Cardiac septum (tissue), 1 donor: ENCODE results near the gene NFASC. TPM values are rescaled to one million over a fixed set of nuclear protein-coding genes. Genes with fewer than 3 reads are reported as not detected.

Experiments used
- DNase-seq: peaks from one replicate; pipeline ENCODE4 v3.0.0-alpha.2; 2020; ENCODE audit warnings: low spot score
- intact Hi-C: fragments of 100-400 bp; cut with DNase I; formaldehyde crosslinking; loops from one replicate; pipeline ENCODE4 v1.14.0; 2022
- total RNA-seq: library from RNA; stranded (reverse); fragmentation: NEBNext Ultra II Directional; extraction: Animal tissue kit (Norgen Biotek cat#: 25700); gene quantifications from one replicate; pipeline ENCODE4 v1.2.1, GENCODE V29; 2021
- donor health status: DM: no; HTN: no; CAD: no.

The NFASC gene
- total RNA-seq, 1 donor from 2014 or later: 16.0 TPM

DNA sequence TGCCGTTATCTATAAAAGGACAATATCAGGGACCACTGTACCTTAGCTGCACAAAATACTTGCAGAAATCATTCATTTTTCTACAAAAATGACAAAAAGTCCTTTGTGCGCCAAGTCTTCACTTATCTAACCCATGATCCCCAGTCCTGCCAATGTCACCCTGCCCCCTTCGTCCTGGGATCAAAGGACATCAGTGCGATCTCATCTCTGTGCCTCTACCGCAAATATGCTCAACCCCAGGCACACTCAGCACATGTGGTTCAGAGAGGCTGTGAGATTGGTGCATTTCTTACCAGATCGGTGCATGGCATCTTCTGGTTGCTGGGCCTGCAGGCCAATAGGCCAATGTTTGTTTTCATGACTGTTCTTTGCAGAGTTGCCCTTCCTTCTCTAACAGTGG lies 72.8 kb downstream of the NFASC start:
- intact Hi-C loops: loop anchor here (5.0 kb wide), 2 partner anchors 51 to 376 kb away; no protein-coding TSS in a partner anchor

DNA sequence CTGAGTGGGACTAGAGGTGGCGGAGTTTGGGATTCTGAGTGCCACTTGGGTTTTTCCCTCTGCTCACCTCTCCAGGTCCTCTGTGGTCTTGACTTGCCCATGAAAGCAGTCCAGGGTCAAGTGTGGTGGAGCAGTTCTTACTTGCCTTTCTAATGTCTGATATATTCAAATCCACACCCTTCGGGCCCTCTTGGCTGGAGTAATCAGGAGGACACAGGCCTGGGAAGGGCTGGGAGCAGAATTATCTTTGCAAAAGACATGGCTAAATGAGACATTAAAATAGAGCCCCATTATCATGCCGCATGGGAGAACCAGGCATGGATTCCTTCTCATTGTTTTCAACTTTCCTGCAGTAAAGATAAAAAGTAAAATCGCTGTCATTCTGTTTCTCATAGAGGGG lies 74.0 kb downstream of the NFASC start:
- no peak for DNase-seq
- intact Hi-C loops: loop anchor here (5.0 kb wide), 2 partner anchors 52 to 377 kb away; no protein-coding TSS in a partner anchor

More for the DNA sequence above, 72.8 kb downstream of the NFASC start:
- DNase-seq: no peak

DNA sequence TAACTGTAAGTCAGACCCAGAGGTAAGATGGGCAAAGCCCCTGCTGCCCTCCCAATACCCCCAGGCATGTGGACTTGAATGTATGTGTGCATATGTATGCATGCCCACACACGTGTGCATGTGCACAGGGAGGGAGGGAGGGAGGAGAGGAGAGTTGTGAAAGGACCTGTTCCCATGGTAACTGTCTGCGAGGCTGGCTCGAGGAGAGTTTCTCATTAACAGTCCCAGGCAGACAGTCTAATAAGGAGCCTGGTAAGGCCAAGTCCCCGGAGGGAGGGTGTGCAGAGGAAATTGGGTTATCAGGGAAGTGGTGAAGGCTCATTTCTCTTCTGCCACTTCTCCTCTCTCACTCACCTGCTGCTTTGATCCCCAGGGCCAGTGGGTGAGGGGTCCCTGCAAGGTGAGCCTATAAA lies 74.9 kb downstream of the NFASC start:
- DNase-seq: no peak
- intact Hi-C loops: no loop called here

DNA sequence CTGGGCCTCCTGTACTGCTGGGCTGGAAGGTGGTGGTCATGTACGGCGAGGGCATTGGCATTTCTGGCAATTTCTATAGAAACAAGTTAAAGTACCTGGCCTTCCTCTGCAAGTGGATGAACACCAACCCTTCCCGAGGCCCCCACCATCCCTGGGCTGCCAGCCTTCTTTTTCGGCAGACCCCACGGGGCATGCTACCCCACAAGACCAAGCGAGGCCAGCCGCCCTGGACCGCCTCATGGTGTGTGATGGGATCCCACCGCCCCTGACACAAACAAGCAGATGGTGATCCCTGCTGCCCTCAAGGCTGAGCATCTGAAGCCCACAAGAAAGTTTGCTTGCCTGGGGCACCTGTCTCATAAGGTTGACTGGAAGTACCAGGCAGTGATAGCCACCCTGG lies 76.0 kb downstream of the NFASC start:
- intact Hi-C loops: no loop called here
- no peak for DNase-seq

DNA sequence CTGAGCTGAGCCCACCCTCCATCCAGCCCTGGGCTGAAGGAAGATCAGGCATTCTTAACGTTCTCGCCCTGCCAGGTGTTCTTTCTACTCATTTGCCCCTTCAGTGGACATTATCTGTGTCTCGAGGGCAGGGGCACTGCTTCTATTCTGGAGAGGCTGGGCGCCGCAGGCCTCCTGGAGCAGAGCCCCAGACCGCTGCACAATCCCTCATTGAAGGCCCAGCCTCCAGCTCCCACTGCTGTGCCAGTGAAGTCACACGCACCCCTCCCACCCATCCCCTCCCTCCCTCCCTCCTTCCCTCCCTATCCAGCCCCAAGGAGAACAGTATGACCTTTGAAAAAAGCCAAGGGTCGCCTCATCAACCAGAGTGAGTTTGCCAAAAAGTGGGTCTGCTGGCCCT lies 76.7 kb downstream of the NFASC start:
- intact Hi-C loops: no loop called here

DNA sequence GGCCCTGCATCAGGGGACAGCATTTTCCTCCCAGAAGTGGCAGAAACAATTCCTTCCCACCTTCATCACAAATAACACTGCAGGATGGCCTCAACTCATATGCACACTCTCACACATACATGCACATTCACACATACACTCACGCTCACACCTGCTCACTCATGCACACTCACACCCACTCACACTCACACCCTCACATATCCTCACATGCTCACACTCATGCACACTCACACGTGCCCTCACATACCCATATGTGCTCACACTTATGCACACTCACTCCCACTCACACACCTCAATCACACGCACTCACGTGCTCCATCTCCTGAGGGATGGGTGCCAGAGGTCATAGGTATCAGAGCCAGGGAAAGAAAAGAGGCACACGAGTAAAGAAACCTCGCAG lies 77.1 kb downstream of the NFASC start:
- DNase-seq: no peak
- intact Hi-C loops: no loop called here

More for the DNA sequence above, 76.7 kb downstream of the NFASC start:
- DNase-seq: no peak

DNA sequence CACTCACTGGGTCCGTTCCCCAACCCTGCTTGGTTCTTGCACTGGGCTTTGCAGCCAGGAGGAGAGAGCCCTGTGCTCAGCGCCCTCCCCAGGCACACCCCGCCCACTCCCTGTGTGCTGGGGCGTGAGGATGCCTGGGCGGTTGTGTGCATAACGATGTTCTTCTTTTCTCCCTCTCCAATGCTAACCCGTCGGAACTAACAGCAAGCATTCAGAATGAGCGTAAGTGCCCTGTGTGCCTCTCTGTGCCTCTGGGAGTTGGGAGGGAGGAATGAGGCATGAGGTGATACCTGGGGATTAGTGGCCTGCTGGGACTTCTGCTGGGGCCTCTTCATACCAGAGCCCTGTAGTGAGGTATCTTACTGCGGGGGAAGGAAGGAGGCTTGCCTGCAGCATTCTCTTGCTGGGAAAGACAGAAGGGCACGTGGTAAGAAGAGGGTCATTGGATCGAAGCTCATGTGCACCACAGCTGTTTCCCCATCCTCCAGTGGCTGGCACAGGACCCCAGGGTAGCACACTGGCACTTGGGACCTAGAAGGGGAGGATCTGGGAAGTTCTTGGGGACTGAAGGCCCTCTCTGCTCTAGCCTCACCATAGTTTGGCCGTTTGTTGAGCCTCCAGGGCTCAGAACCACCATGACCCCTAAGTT lies 79.8 kb downstream of the NFASC start:
- intact Hi-C loops: no loop called here
- no peak for DNase-seq

DNA sequence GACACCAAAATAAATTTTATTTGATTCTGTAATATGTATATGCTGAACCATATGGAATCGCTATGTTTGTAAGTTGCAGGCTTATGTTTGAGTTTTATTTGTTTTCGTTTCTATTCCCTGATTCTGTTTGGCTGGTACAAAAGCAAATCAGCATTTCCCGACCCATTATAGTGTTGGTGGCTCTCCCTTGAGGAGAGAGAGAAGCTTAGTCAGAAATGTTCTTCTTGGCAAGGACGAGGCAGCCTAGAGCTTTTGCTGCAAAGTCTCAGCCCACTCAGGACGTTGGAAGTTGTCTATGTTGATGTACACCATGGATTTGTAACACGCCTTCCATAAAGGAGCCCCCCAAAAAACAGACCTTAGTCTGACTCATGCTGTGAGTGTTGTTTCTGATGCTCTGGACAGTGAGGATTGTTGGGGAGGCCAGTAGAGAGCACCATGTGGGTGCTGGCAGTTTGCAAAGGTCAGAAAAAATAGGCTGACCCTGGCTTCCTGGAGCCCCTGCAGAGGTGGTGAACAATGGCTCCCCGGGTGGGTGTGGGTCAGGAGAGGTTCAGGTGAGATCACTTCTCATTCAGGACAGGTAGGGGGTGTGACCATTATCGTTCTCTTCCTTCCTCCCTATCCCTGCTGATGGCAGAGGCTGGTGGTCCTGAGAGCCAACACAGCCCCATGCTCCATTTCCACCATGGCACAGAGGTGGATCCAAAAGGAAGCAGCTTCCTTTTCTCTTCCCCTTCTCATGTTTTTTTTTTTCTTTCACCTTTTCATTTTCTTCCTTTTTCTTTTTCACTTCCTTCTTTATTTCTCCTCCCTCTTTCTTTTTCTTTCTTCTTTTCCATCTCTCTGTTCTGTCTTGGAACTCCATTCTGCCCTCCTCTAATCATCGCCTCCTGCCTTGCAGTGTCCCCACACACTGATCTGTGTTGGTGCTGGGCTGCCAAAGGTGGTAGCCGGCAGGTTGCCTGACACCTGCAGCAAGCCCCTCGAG lies 88.0 kb downstream of the NFASC start:
- intact Hi-C loops: no loop called here
- DNase-seq: no peak

DNA sequence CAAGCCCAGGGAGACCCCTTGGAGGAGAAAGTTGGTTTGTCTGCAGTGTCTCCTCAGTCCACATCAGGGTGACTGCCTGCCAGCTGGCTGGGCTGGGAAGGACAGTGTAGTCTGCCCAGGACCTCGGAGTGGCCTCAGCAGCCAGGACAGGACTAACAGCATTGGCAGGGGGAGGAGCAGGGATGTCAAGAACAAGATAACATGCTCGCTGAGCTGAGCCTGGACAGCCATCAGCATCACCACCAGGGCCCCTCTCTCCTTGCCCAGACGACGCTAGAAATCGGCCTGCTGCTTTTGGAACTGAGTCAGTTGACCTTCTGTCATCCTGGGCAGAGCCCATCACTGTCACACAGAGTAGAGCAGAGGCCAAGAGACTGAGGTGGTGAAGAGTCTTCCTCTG lies 88.7 kb downstream of the NFASC start:
- DNase-seq: peak; percentile 86
- intact Hi-C loops: no loop called here

DNA sequence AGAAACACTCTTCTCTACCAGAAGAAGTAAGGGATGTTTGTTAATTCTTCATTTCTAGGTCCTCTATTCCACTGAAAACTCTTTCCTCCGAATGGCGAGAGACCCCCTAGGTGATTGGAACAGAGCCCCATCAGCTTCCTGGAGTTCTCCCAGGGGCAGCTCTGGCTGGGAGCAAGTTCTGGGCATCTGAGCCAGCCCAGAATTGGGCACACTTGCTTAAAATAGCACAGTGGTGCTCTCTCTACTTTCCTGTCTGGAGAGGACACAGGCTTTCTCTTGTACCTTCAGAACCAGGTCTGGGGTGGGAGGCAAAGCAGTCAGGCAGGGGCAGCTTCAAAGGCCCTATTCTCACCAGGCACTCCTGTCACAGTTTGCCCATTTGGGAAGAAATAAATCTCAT lies 89.2 kb downstream of the NFASC start:
- intact Hi-C loops: no loop called here
- DNase-seq: no peak

DNA sequence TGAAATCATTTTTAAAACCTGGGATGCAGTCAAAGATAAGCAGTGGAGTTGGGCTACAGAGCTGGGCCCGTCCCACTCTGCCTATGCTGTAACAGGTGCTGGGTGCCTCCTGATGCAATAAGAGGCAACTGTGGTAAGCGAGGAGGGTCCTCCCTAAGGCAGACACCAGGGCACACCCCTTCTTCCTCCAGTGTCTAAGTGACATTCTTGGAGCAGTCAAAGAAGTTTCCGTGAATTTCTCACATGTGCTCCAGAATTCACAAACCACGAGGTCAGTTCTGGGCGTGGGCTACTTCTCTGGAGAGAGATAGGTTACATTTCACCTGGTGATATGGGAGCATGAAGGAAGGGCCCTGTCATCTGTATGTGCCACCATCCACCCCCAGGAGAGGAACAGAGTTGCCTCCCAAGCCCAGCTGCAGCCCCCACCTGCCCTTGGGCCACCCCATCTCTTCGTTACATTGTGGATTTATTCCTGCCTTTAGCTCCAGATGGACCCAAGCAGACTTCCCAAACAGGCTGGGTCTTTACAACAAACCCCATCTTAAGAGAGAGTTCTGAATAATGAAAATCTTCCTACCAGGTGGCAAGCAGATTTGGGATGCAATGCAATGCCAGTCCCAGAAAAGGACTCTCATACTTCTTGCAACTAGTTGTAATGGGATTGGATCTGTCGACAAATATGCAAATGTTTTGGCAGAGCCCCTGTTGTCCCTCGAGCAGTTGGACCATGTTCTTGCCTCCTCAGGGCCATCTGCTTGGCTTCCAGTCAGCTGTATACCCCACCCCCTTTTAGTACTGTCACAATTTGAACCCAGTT lies 89.9 kb downstream of the NFASC start:
- intact Hi-C loops: no loop called here
- DNase-seq: no peak

DNA sequence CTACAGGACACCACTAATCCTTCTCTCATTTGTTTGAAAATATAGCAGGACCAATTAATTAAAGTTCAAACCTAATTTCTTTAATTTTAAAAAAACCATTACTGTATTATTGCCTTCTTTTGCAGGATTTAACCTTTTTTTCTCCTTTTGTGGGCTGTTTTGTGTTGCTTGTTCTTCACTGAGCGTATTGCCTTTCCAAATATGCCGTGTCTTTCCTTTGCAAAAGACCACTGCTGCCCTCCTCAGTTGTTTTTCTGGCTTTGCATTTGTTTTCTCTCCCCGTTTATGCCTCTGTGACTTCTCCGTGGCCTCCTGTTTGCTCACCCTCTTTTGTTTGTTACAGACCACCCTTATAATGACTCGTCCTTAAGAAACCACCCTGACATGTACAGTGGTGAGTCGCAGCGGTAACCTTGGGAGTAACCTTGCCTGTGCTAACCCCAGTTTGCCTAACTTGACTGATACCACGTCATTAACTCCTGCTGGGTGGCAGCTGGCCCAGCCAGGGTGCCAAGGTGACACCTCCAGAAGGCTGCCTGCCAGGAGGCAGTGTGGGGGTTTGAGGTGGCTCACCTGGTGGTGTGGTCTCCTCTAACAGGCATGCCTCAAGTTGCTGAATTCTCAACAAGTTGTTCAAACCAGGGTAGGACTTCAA lies 91.2 kb downstream of the NFASC start:
- no peak for DNase-seq
- intact Hi-C loops: no loop called here

DNA sequence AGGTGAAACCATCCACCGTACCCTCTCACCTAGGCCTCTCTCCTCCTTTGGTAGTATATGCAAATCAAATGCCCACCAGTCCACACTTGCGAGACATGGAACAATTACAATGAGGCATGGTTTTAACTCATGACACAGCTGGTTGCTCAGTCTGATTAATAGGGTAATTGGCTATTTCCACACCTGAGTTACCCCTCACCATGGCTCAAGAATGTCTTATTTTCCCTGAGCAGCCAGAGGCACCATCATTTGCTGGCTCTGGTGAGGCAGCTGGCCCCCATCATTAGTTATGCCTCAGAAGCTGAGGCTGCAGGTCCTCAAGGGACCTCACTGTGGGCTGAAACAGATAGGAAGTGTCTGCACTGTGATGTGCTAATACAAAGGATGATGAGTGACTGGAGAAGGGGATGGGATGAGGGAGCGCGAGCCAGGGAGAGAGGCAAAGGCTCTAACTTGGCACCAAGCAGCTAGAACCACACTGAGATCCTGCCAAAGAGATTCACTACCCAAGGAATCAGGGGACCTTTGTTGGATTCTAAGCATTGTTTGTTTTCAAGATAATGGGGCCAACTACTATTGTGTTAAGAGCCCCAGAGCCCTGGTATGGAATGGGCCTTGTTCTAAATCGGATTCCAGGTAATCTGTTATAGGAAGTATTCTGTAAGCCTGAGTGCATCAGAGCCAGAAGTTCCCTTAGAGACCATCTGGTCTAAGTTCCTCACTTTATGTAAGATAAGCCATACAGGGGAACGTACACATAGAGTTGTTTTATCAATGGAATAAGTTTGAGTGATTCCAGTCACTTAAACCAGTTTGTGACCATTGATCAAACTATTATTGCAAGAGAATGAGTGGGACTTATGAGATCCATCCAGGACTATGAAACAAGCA lies 92.3 kb downstream of the NFASC start:
- DNase-seq: no peak
- intact Hi-C loops: no loop called here

DNA sequence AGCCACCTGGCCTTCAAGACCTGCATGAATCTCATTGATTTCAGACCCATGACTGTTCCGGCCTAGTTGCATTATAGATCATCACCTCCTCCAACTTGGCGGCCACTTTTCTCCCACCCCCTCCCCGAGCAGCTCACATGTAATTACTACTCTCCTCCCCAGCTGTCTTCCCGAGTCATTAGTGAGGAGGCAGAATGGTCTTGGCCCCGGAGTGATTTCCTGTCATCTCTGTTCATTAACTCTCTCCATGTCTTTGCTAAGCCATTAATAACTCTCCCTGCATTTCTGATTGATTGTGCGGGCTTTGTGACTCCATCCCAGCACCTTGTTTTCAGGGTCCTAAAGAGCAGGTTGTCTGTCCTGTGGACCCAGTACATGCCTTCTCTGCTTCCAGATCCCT lies 96.8 kb downstream of the NFASC start:
- no peak for DNase-seq
- intact Hi-C loops: no loop called here

DNA sequence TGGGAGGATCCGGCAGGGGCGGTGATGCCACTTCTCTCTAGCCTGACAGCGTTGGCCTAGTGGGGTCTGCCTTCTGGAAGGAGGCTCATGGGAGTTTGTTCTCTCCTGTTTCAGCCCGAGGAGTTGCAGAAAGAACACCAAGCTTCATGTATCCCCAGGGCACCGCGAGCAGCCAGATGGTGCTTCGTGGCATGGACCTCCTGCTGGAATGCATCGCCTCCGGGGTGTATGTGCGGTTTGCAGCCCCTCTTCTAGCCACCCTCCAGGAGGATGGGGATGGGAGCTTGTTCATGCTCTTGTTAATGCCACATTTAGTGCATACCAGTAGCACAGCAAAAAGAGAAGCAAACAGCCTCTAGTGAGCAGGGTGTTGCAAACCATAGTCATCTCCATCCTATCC lies 97.5 kb downstream of the NFASC start:
- intact Hi-C loops: no loop called here

DNA sequence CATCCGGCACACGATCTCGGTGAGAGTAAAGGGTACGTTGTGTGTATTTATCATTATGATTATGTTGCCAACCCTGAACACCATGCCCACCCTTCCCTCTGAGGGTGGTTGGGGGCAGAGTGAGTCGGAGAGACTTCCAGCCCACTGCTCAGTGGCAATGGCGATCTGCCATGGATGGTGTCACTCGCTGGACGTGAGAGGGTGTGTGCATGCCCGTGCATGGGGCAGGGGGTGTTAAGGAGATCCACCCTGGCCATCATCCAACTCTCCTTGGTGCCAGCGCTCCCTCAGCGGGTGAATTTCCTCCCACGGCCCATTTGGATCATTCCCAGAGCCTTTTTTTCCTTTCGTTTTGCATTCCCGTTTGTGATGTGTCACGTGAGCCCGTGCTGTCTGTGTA lies 98.3 kb downstream of the NFASC start:
- DNase-seq: no peak
- intact Hi-C loops: no loop called here

More for the DNA sequence above, 97.5 kb downstream of the NFASC start:
- DNase-seq: no peak

DNA sequence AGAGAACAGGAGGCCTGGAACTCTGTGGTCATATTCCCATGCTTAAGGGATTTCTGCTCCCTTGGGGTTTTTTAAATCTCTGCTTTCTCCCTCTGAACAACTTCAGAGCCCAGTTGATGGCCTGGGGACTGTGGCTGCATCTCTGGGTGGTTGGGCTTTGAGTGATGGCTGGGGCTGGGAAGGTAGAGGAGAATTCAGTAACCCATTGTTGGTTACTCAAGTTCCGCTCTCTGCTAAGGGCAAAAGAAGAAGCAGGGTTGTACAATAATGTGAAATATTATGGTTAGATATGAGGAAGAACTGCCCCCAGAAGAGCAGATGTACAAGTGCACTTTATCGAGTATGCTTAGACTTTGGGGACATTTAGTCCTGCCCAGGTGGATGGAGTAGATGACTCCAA lies 100.3 kb downstream of the NFASC start:
- no peak for DNase-seq
- intact Hi-C loops: no loop called here

DNA sequence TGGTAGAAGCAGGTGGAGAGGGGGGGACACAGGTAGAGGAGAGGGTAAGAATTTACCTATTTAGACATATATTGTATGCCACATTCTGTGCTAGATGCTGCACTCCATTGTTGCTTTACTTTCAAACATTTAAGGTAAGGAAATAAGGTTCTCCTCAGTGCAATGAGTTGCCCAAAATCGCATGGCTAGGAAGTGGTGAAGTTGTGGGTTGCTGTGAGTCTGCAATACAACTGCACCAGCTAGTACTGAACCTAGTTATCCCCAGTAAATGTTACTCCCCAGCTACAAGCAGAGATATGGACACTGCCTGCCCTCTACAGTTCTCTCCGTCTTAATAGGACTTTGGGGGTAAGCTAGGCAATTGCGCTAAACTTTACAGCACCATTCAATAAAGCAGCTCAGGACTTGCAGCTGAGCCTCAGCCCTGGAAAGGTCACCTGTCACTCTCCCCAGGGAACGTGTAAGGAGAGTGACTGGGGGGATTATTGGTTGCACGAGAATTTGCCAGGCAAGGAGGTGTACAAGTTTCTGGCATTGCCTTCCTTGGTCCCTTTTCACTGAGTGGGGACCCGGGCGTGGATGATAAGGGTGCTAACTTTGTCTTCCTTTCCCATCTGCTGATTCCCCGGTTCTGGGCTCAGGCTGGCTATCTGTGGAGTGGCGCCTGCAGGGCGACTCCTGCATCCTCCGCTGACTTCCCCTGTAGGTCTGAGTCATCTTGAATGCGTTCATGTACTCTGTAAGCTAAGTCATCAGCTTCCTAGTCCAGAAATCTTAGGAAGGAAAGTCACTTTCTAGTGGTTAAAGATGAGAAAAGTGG lies 101.1 kb downstream of the NFASC start:
- DNase-seq: no peak
- intact Hi-C loops: no loop called here
